HG03354 (cell line): ENCODE results near the gene SOWAHB.

Experiments
- ATAC-seq: cut with Tn5 transposase; IDR thresholded peaks from one replicate; pipeline ENCODE4 v1.9.1; 2021; ENCODE audit warnings: mild to moderate bottlenecking; ENCODE audit not compliant: unreplicated experiment, poor library complexity, severe bottlenecking

Gene SOWAHB

GRCh38 chr4:76897536-76898384 lies at the start of gene SOWAHB:
Gene SOWAHB, minus strand, starts transcription at chr4:76898144. Its CDS starts 295 bp downstream, at chr4:76897849.
- peak; percentile 50 for ATAC-seq

GRCh38 chr4:76947369-76947768 lies 49.4 kb upstream of the SOWAHB start:
- no peak for ATAC-seq

GRCh38 chr4:76943790-76944189 lies 45.8 kb upstream of the SOWAHB start:
- ATAC-seq = no peak

GRCh38 chr4:76943129-76943620 lies 45.2 kb upstream of the SOWAHB start:
- ATAC-seq = no peak

GRCh38 chr4:76939184-76939583 lies 41.2 kb upstream of the SOWAHB start:
- no peak for ATAC-seq

- no peak for ATAC-seq
Observed at GRCh38 chr4:76931576-76932276, 33.8 kb upstream of the SOWAHB start.

- no peak for ATAC-seq
Observed at GRCh38 chr4:76931087-76931486, 33.1 kb upstream of the SOWAHB start.

GRCh38 chr4:76930685-76931084 lies 32.7 kb upstream of the SOWAHB start:
- no peak for ATAC-seq

- no peak for ATAC-seq
Observed at GRCh38 chr4:76926841-76927240, 28.9 kb upstream of the SOWAHB start.

GRCh38 chr4:76923619-76924357 lies 25.8 kb upstream of the SOWAHB start:
- ATAC-seq = no peak

- ATAC-seq = no peak
Observed at GRCh38 chr4:76920715-76921114, 22.8 kb upstream of the SOWAHB start.

- no peak for ATAC-seq
Observed at GRCh38 chr4:76909711-76910110, 11.8 kb upstream of the SOWAHB start.

GRCh38 chr4:76905521-76905920 lies 7.6 kb upstream of the SOWAHB start:
- ATAC-seq = no peak

- ATAC-seq = no peak
Observed at GRCh38 chr4:76904646-76905190, 6.8 kb upstream of the SOWAHB start.

GRCh38 chr4:76902233-76902890 lies 4.4 kb upstream of the SOWAHB start:
- no peak for ATAC-seq

- no peak for ATAC-seq
Observed at GRCh38 chr4:76898949-76899645, 1.2 kb upstream of the SOWAHB start.

GRCh38 chr4:76898385-76898692 lies 395 bp upstream of the SOWAHB start:
- ATAC-seq = peak; percentile 34

GRCh38 chr4:76896614-76897535 lies 1.1 kb downstream of the SOWAHB start:
- peak; percentile 29 for ATAC-seq
